HepG2 (cell line): Measurements from ENCODE around the gene FLACC1. TPM values are rescaled to one million over a fixed set of nuclear protein-coding genes. Genes with fewer than 3 reads are reported as not detected.

Experiments used
- ATAC-seq: fragments of 200-7000 bp; cut with Tn5 transposase; 3 replicates; pipeline ENCODE4 v1.9.1; 2020; ENCODE audit warnings: mild to moderate bottlenecking, moderate library complexity
- BruUV-seq: library from RNA; stranded (reverse); fragments of 400-500 nt; replicated peaks from 2 replicates; lab custom pipeline; 2021; lab: Mats Ljungman, UMichigan
- CTCF ChIA-PET: fragments of 300-600 bp; formaldehyde crosslinking; extraction: SDS; loops from one replicate; lab custom pipeline; 2021; ENCODE audit warnings: low total read pairs, inconsistent platforms, low intra/inter-chr PET ratio; lab: Yijun Ruan, JAX
- POLR2A ChIA-PET: fragments of 350-600 bp; sonication (Branson Sonifier 250); formaldehyde crosslinking; loops from one replicate; lab custom pipeline; 2020; ENCODE audit warnings: antibody characterized with exemption, inconsistent platforms; lab: Yijun Ruan, JAX
- DNase-seq: peaks from one replicate; pipeline ENCODE4 v3.0.0-alpha.2; 2015; ENCODE audit warnings: low spot score
- FAIRE-seq: peaks from 3 replicates; lab custom pipeline; 2011; peaks lifted over from hg19 to GRCh38; lab: Jason Lieb, UNC
- H2AFZ ChIP-seq: one replicate; pipeline ENCODE4 v1.6.1; 2011; ENCODE audit warnings: low read length, inconsistent platforms
- H3K27ac ChIP-seq: fragments of 300-600 bp; 3 replicates; pipeline ENCODE4 v1.8.0; 2011; ENCODE audit warnings: mixed run types, mild to moderate bottlenecking, mixed read lengths, low read length, inconsistent platforms; ENCODE audit not compliant: insufficient read depth; ENCODE audit errors: extremely low read length
- H3K27me3 ChIP-seq, 2 experiments: fragments of 200-600 bp in 1 of 2; 2 replicates in 1 of 2; 3 replicates in 1 of 2; pipeline versions ENCODE4 v1.6.0 to v1.8.0; 2011; ENCODE audit warnings: low read length in 2 of 2, mild to moderate bottlenecking in 2 of 2, moderate library complexity in 2 of 2, inconsistent platforms in 1 of 2; ENCODE audit not compliant: insufficient read depth in 2 of 2, control insufficient read depth in 1 of 2
- H3K36me3 ChIP-seq, 2 experiments: fragments of 200-600 bp in 1 of 2; replicated peaks in 1 of 2; 2 replicates in 1 of 2; 3 replicates in 1 of 2; pipeline versions ENCODE4 v1.5.1 to v1.8.0; 2011; ENCODE audit warnings: low read length in 2 of 2, inconsistent platforms in 1 of 2; ENCODE audit not compliant: insufficient read depth in 2 of 2, control insufficient read depth in 1 of 2
- H3K4me1 ChIP-seq: 2 replicates; pipeline ENCODE4 v1.5.1; 2012; ENCODE audit warnings: low read length, inconsistent platforms; ENCODE audit not compliant: insufficient read depth
- H3K4me2 ChIP-seq: 2 replicates; pipeline ENCODE4 v1.6.0; 2011; ENCODE audit warnings: low read depth, low read length, inconsistent platforms
- H3K4me3 ChIP-seq, 3 experiments: fragments of 200-600 bp in 1 of 3; sonication (generic), shearing (Covaris generic) in 1 of 3; replicated peaks in 1 of 3; 2 replicates each; pipeline ENCODE4 v1.5.1; 2011 to 2016; ENCODE audit warnings: low read length in 3 of 3, inconsistent platforms in 2 of 3, low read depth in 2 of 3, mild to moderate bottlenecking in 2 of 3, control low read depth in 1 of 3, mixed read lengths in 1 of 3; ENCODE audit not compliant: insufficient read depth in 1 of 3
- H3K79me2 ChIP-seq: one replicate; pipeline ENCODE4 v1.6.1; 2011; ENCODE audit warnings: low read length, inconsistent platforms; ENCODE audit not compliant: insufficient read depth
- H3K9ac ChIP-seq: 2 replicates; pipeline ENCODE4 v1.6.0; 2011; ENCODE audit warnings: mild to moderate bottlenecking, low read depth, low read length, inconsistent platforms; ENCODE audit not compliant: insufficient read depth
- H3K9me3 ChIP-seq: 2 replicates; pipeline ENCODE4 v1.5.1; 2012; ENCODE audit warnings: mild to moderate bottlenecking, low read length
- H4K20me1 ChIP-seq: 2 replicates; pipeline ENCODE4 v1.6.0; 2011; ENCODE audit warnings: inconsistent platforms, mild to moderate bottlenecking, low read length, moderate library complexity; ENCODE audit not compliant: insufficient read depth
- AHR ChIP-seq: IDR thresholded peaks from 2 replicates; pipeline ENCODE4 v1.6.1; 2018; ENCODE audit warnings: missing genetic modification reagents, missing compliant biosample characterization
- GMEB1 ChIP-seq: sonication (generic); formaldehyde crosslinking; IDR thresholded peaks from 2 replicates; pipeline ENCODE4 v1.5.1; 2020; ENCODE audit warnings: missing genetic modification reagents, mild to moderate bottlenecking, borderline replicate concordance
- IKZF4 ChIP-seq: sonication (generic); formaldehyde crosslinking; IDR thresholded peaks from 2 replicates; pipeline ENCODE4 v1.5.1; 2020; ENCODE audit warnings: borderline replicate concordance, mild to moderate bottlenecking, low read depth, missing genetic modification reagents; ENCODE audit errors: not compliant biosample characterization
- KMT2B ChIP-seq: IDR thresholded peaks from 2 replicates; pipeline ENCODE4 v1.6.1; 2016; ENCODE audit warnings: missing genetic modification reagents, missing compliant biosample characterization
- MTF1 ChIP-seq: sonication (generic); formaldehyde crosslinking; IDR thresholded peaks from 2 replicates; pipeline ENCODE4 v1.5.0; 2020; ENCODE audit warnings: missing genetic modification reagents
- SALL2 ChIP-seq: sonication (generic); formaldehyde crosslinking; IDR thresholded peaks from 2 replicates; pipeline ENCODE4 v1.8.1; 2023; ENCODE audit warnings: mild to moderate bottlenecking, missing genetic modification reagents, inconsistent platforms
- SIN3B ChIP-seq: fragments of 150-350 bp; IDR thresholded peaks from 2 replicates; pipeline ENCODE4 v1.6.1; 2014; ENCODE audit warnings: low read length
- SP1 ChIP-seq, 2 experiments: fragments of 450-650 bp in 1 of 2; sonication (generic) in 1 of 2; formaldehyde crosslinking in 1 of 2; IDR thresholded peaks; 2 replicates each; pipeline versions ENCODE4 v1.4.0 to v1.6.1; 2016 to 2020; ENCODE audit warnings: missing genetic modification reagents in 1 of 2
- TARDBP ChIP-seq: sonication (generic); formaldehyde crosslinking; IDR thresholded peaks from 2 replicates; pipeline ENCODE4 v1.8.0; 2022; ENCODE audit warnings: mild to moderate bottlenecking, missing genetic modification reagents
- XRCC5 ChIP-seq: fragments of 200-400 bp; formaldehyde crosslinking; optimal IDR thresholded peaks from 2 replicates; pipeline ENCODE3; 2017; ENCODE audit warnings: mild to moderate bottlenecking, low read length
- ZMAT5 ChIP-seq: sonication (generic); formaldehyde crosslinking; IDR thresholded peaks from 2 replicates; pipeline ENCODE4 v1.5.0; 2020; ENCODE audit warnings: mild to moderate bottlenecking, low read depth, missing genetic modification reagents, borderline replicate concordance
- ZNF230 ChIP-seq: sonication (generic); formaldehyde crosslinking; IDR thresholded peaks from 2 replicates; pipeline ENCODE4 v1.4.0; 2020; ENCODE audit warnings: mild to moderate bottlenecking, missing genetic modification reagents
- ZNF264 ChIP-seq: sonication (generic); formaldehyde crosslinking; IDR thresholded peaks from 2 replicates; pipeline ENCODE4 v1.4.0; 2020; ENCODE audit warnings: missing genetic modification reagents
- ZNF362 ChIP-seq: sonication (generic); formaldehyde crosslinking; IDR thresholded peaks from 2 replicates; pipeline ENCODE4 v1.4.0; 2020; ENCODE audit warnings: missing genetic modification reagents, mild to moderate bottlenecking, borderline replicate concordance
- ZNF451 ChIP-seq: sonication (generic); formaldehyde crosslinking; IDR thresholded peaks from 2 replicates; pipeline ENCODE4 v1.5.0; 2020; ENCODE audit warnings: mild to moderate bottlenecking, missing genetic modification reagents
- ZNF609 ChIP-seq: sonication (generic); formaldehyde crosslinking; IDR thresholded peaks from 2 replicates; pipeline ENCODE4 v1.4.0; 2020; ENCODE audit warnings: mild to moderate bottlenecking, missing genetic modification reagents, borderline replicate concordance
- WGBS: methylation state at CpG from one replicate; pipeline ENCODE4 v1.1.6; 2017; ENCODE audit warnings: low lambda C conversion rate; 5-methylcytosine and 5-hydroxymethylcytosine counted together
- in situ Hi-C: cut with HindIII; loops from 2 replicates; pipeline ENCODE4 v1.10.0; 2017; ENCODE audit warnings: low pct_unique_long_range_greater_than_20kb; ENCODE audit not compliant: extremely low pct_ligation_motif_present
- intact Hi-C: fragments of 100-400 bp; cut with micrococcal nuclease; formaldehyde crosslinking; loops from one replicate; pipeline ENCODE4 v1.10.0; 2022; ENCODE audit not compliant: unreplicated experiment
- polyA plus RNA-seq, 8 experiments: library from polyadenylated mRNA; depleted of rRNA in 3 of 8; stranded (reverse) in 7 of 8; unstranded in 1 of 8; fragments of >200 nt; fragmentation: Illumina TruSeq in 4 of 8; extraction: Trizol in 4 of 8; gene quantifications; 2 replicates each; pipeline versions ENCODE4 v1.2.1 to v1.2.3, GENCODE V29; 2011 to 2016; ENCODE audit warnings: low read depth in 4 of 8, missing spikeins in 1 of 8, mixed read lengths in 1 of 8; ENCODE audit not compliant: insufficient read depth in 1 of 8
- total RNA-seq, 5 experiments: library from RNA; depleted of rRNA; stranded (reverse); fragments of >200 nt; fragmentation: Illumina TruSeq; extraction: Trizol; gene quantifications; 2 replicates each; pipeline ENCODE4 v1.2.3, GENCODE V29; 2016; ENCODE audit warnings: low read depth in 1 of 5

The FLACC1 gene
- total and polyA plus RNA-seq, 2 of the 13 experiments (the other 11 are each of a cell fraction or from before 2014, with no cell fraction given) = 0.35 to 0.59 TPM

- peak overlapping the region; percentile 85 for H2AFZ ChIP-seq
- in situ Hi-C loops = no loop called here
- H3K36me3 ChIP-seq = no peaks in the 10 kb centered on the region
- H3K27me3 ChIP-seq = no peaks in the 10 kb centered on the region
- peaks cover 30% of the 10 kb centered on the region for H3K79me2 ChIP-seq
- no TSS peak for BruUV-seq
- H4K20me1 ChIP-seq = no peaks in the 10 kb centered on the region
- peaks cover 56% of the 10 kb centered on the region for H3K4me1 ChIP-seq
- peak overlapping the region; percentile 99 for H3K4me2 ChIP-seq
- FAIRE-seq (no peak), ATAC-seq (peak; percentile 57), DNase-seq (no peak)
- no peaks in the 10 kb centered on the region for H3K9me3 ChIP-seq
- WGBS = 64% methylated on average over 12 of the region's 12 CpGs
- H3K4me3 ChIP-seq = peak overlapping the region; percentile 52 to 84 (median 70); a peak in 5 of 6 replicates
- peak overlapping the region; percentile 87 for H3K9ac ChIP-seq
- peak overlapping the region; percentile 86 for H3K27ac ChIP-seq
- intact Hi-C loops = no loop called here
- POLR2A ChIA-PET = interaction anchor here (0.7 to 1.7 kb wide), 3 partner anchors 24 to 150 kb away, joined by 4 to 6 read pairs (median 5); no protein-coding TSS in a partner anchor
- CTCF ChIA-PET = no interaction called here
- TF ChIP-seq AHR (CRISPR knock-in tag) = no peak
- TF ChIP-seq GMEB1 = no peak
- no peak for TF ChIP-seq ZNF230 (CRISPR knock-in tag)
- no peak for TF ChIP-seq ZNF362 (CRISPR knock-in tag)
- peak; percentile 9 for TF ChIP-seq XRCC5
- TF ChIP-seq IKZF4 = no peak
- no peak for TF ChIP-seq SIN3B
- no peak for TF ChIP-seq KMT2B (CRISPR knock-in tag)
- no peak for TF ChIP-seq ZNF264 (CRISPR knock-in tag)
- no peak for TF ChIP-seq SALL2 (CRISPR knock-in tag)
- peak; percentile 37; the same call in 1 of the 2 replicates for TF ChIP-seq ZNF451
- TF ChIP-seq TARDBP (CRISPR knock-in tag) = no peak
- no peak for TF ChIP-seq ZMAT5 (CRISPR knock-in tag)
- TF ChIP-seq ZNF609 (CRISPR knock-in tag) = no peak
- no peak for TF ChIP-seq SP1 (IDR thresholded peaks at IDR 0.05)
- 0 out of 2 replicates have a peak, but pooled peaks have one; percentile 8 for TF ChIP-seq SP1 (CRISPR knock-in tag; IDR thresholded peaks at IDR 0.05)
- TF ChIP-seq MTF1 (CRISPR knock-in tag) = no peak
Observed at GRCh38 chr2:201257381-201257955, 99.7 kb downstream of the FLACC1 start.
